Neural progenitor cell (in vitro differentiated cells): ENCODE results near the gene TPD52L1. TPM values are rescaled to one million over a fixed set of nuclear protein-coding genes. Genes with fewer than 3 reads are reported as not detected.

Source experiments
- DNase-seq: peaks from one replicate; pipeline ENCODE4 v3.0.0-alpha.2; 2016; ENCODE audit warnings: low spot score
- H2AFZ ChIP-seq: fragments of 200-600 bp; sonication (generic); replicated peaks from 2 replicates; pipeline ENCODE4 v1.6.1; 2016; ENCODE audit warnings: antibody characterized with exemption
- H3F3A ChIP-seq: fragments of 200-600 bp; sonication (generic); 2 replicates; pipeline ENCODE4 v1.6.1; 2016; ENCODE audit warnings: antibody characterized with exemption, low read depth
- H3K27ac ChIP-seq: fragments of 200-600 bp; sonication (generic); 2 replicates; pipeline ENCODE4 v1.5.1; 2016; ENCODE audit warnings: mild to moderate bottlenecking
- H3K27me3 ChIP-seq: fragments of 200-600 bp; sonication (generic); 2 replicates; pipeline ENCODE4 v1.6.1; 2016; ENCODE audit warnings: mild to moderate bottlenecking, moderate library complexity
- H3K36me3 ChIP-seq: fragments of 200-600 bp; sonication (generic); 2 replicates; pipeline ENCODE4 v1.5.1; 2016
- H3K4me1 ChIP-seq: fragments of 200-600 bp; sonication (generic); 2 replicates; pipeline ENCODE4 v1.6.1; 2016; ENCODE audit warnings: mixed run types
- H3K4me2 ChIP-seq: fragments of 200-600 bp; sonication (generic); 2 replicates; pipeline ENCODE4 v1.6.1; 2016
- H3K4me3 ChIP-seq: fragments of 200-600 bp; sonication (generic); 2 replicates; pipeline ENCODE4 v1.5.1; 2016
- H3K79me2 ChIP-seq: fragments of 200-600 bp; sonication (generic); 2 replicates; pipeline ENCODE4 v1.6.1; 2016; ENCODE audit warnings: low read depth
- H3K9ac ChIP-seq: fragments of 200-600 bp; sonication (generic); 2 replicates; pipeline ENCODE4 v1.6.1; 2016
- H3K9me3 ChIP-seq: fragments of 200-600 bp; sonication (generic); 2 replicates; pipeline ENCODE4 v1.5.1; 2016; ENCODE audit warnings: low read depth
- H4K20me1 ChIP-seq: fragments of 200-600 bp; sonication (generic); 2 replicates; pipeline ENCODE4 v1.6.1; 2016; ENCODE audit warnings: low read depth
- H3K27ac Mint-ChIP-seq: 3 replicates; pipeline ENCODE4 v1.8.0; 2021; ENCODE audit warnings: mixed read lengths
- H3K27me3 Mint-ChIP-seq: 2 replicates; pipeline ENCODE4 v1.8.0; 2022; ENCODE audit warnings: low read depth, mild to moderate bottlenecking, inconsistent platforms, moderate library complexity, mixed read lengths; ENCODE audit not compliant: insufficient read depth
- H3K36me3 Mint-ChIP-seq: 3 replicates; pipeline ENCODE4 v1.8.0; 2021; ENCODE audit warnings: mixed read lengths
- H3K4me1 Mint-ChIP-seq: 3 replicates; pipeline ENCODE4 v1.8.0; 2021; ENCODE audit warnings: mixed read lengths
- H3K4me3 Mint-ChIP-seq: 3 replicates; pipeline ENCODE4 v1.8.0; 2021; ENCODE audit warnings: mild to moderate bottlenecking, moderate library complexity, mixed read lengths
- H3K9me3 Mint-ChIP-seq: 3 replicates; pipeline ENCODE4 v1.8.0; 2020; ENCODE audit warnings: mixed read lengths
- EZH2 ChIP-seq: fragments of 200-600 bp; sonication (generic); IDR thresholded peaks from 2 replicates; pipeline ENCODE4 v1.6.1; 2017; ENCODE audit warnings: antibody characterized with exemption, mild to moderate bottlenecking, moderate library complexity
- EZH2phosphoT487 ChIP-seq: fragments of 200-600 bp; sonication (generic); IDR thresholded peaks from 2 replicates; pipeline ENCODE4 v1.6.1; 2017; ENCODE audit warnings: antibody characterized with exemption
- total RNA-seq: library from RNA; depleted of rRNA; stranded (reverse); fragments of >200 nt; gene quantifications from 2 replicates; pipeline ENCODE4 v1.2.3, GENCODE V29; 2015; ENCODE audit warnings: low replicate concordance
- TF ChIP-seq, protein P1 (sequence below): fragments of 200-600 bp; sonication (generic); IDR thresholded peaks from 2 replicates; pipeline ENCODE4 v1.5.1; 2017; ENCODE audit warnings: antibody characterized with exemption, mild to moderate bottlenecking

Gene TPD52L1
- total RNA-seq, 1 donor from 2014 or later: 9.5 TPM

DNA sequence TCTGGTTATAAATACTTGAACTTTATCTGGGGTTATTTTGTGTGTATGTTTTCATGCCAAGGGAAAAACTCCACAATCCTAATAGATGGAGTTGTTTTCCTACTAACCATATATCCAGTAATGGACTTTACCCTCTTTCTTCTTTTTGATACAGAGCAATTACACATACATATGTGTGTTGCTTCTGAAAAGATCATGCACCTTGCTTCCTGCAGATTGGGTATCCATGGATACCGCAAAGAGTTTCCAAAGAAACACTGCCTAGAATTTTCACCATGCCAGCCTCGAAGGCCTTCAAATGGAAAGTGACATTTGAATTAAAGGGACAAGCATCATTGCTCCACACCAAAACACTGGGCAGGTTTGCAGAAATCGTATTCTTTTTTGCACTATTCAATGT, 121.4 kb downstream of the TPD52L1 start:
- H3K79me2 ChIP-seq: no peaks in the 10 kb centered on the region
- no peak overlapping the region for H3K9ac ChIP-seq
- Mint-ChIP-seq H3K4me1 (peaks cover 7% of the 10 kb centered on the region), H3K27me3 (peaks cover 2% of the 10 kb centered on the region), H3K9me3 (peaks cover 2% of the 10 kb centered on the region), H3K4me3 (no peak overlapping the region), H3K36me3 (peaks cover 22% of the 10 kb centered on the region), H3K27ac (no peak overlapping the region)
- no peaks in the 10 kb centered on the region for H3F3A ChIP-seq
- no peak for DNase-seq
- no peaks in the 10 kb centered on the region for H3K4me1 ChIP-seq
- no peak overlapping the region for H3K27ac ChIP-seq
- H3K4me2 ChIP-seq: no peak overlapping the region
- H3K27me3 ChIP-seq: no peaks in the 10 kb centered on the region
- no peak overlapping the region for H2AFZ ChIP-seq
- TF ChIP-seq EZH2phosphoT487 (no peak), EZH2 (no peak)
- TF ChIP-seq, protein P1, sequence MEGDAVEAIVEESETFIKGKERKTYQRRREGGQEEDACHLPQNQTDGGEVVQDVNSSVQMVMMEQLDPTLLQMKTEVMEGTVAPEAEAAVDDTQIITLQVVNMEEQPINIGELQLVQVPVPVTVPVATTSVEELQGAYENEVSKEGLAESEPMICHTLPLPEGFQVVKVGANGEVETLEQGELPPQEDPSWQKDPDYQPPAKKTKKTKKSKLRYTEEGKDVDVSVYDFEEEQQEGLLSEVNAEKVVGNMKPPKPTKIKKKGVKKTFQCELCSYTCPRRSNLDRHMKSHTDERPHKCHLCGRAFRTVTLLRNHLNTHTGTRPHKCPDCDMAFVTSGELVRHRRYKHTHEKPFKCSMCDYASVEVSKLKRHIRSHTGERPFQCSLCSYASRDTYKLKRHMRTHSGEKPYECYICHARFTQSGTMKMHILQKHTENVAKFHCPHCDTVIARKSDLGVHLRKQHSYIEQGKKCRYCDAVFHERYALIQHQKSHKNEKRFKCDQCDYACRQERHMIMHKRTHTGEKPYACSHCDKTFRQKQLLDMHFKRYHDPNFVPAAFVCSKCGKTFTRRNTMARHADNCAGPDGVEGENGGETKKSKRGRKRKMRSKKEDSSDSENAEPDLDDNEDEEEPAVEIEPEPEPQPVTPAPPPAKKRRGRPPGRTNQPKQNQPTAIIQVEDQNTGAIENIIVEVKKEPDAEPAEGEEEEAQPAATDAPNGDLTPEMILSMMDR: no peak
- peaks cover 4% of the 10 kb centered on the region for H3K36me3 ChIP-seq
- H3K4me3 ChIP-seq: no peak overlapping the region
- H3K9me3 ChIP-seq: no peaks in the 10 kb centered on the region
- no peaks in the 10 kb centered on the region for H4K20me1 ChIP-seq

DNA sequence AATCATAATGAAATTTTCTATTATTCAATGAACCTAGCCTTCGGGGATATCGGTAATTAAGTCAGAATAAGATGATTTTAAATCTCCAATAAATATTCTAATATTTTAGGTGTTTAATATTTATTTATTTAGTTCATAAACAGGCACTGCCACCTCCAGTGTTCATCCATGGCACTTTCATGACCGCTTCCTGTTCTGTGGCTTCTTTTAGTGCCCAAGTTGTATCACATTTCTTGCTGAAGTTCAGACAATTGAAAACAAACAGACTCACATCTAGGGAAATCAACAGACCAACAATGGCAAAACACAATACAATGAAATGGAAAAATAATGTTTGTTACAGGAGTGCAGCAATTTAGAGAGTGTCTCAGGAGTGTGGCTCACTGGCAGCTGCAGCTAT, 122.2 kb downstream of the TPD52L1 start:
- Histone ChIP-seq H3K36me3 (peaks cover 4% of the 10 kb centered on the region), H3K4me2 (no peak overlapping the region), H3K4me1 (no peaks in the 10 kb centered on the region), H4K20me1 (no peaks in the 10 kb centered on the region), H3K27me3 (no peaks in the 10 kb centered on the region), H3K4me3 (no peak overlapping the region), H3K9me3 (no peaks in the 10 kb centered on the region), H3F3A (no peaks in the 10 kb centered on the region), H3K79me2 (no peaks in the 10 kb centered on the region), H3K27ac (no peak overlapping the region), H3K9ac (no peak overlapping the region), H2AFZ (no peak overlapping the region)
- Mint-ChIP-seq H3K9me3 (peaks cover 4% of the 10 kb centered on the region), H3K27ac (no peak overlapping the region), H3K4me1 (peaks cover 7% of the 10 kb centered on the region), H3K36me3 (peaks cover 26% of the 10 kb centered on the region), H3K4me3 (no peak overlapping the region), H3K27me3 (peaks cover 2% of the 10 kb centered on the region)
- no peak for TF ChIP-seq EZH2
- TF ChIP-seq EZH2phosphoT487: no peak
- TF ChIP-seq, protein P1: no peak
- DNase-seq: no peak

DNA sequence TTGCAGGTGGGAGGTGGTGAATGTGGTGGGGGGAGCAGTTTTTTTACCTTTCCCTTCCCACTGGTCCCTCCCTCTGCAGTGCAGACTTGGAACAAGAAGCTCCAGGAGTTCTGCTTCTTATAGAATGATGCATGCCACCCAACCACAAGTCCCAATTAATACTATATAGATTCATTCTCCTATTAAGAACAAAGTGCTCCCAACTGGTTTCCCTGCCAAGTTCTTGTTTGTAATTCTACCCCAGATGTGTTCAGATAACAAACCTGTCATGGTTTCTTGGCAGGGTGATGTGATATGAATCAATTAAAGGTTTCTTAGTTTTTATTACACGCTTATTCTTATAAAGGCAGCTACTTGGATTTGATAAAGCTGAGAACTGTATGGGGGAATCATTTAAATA, 124.3 kb downstream of the TPD52L1 start:
- Histone ChIP-seq H3F3A (no peaks in the 10 kb centered on the region), H3K36me3 (peaks cover 4% of the 10 kb centered on the region), H3K9me3 (no peaks in the 10 kb centered on the region), H3K9ac (no peak overlapping the region), H3K27ac (no peak overlapping the region), H3K79me2 (peaks cover 13% of the 10 kb centered on the region), H2AFZ (no peak overlapping the region), H3K4me3 (no peak overlapping the region), H3K4me1 (no peaks in the 10 kb centered on the region), H4K20me1 (no peaks in the 10 kb centered on the region), H3K4me2 (no peak overlapping the region), H3K27me3 (no peaks in the 10 kb centered on the region)
- H3K4me1 Mint-ChIP-seq: peaks cover 7% of the 10 kb centered on the region
- H3K27me3 Mint-ChIP-seq: no peaks in the 10 kb centered on the region
- no peak overlapping the region for H3K27ac Mint-ChIP-seq
- peaks cover 39% of the 10 kb centered on the region for H3K36me3 Mint-ChIP-seq
- H3K4me3 Mint-ChIP-seq: no peak overlapping the region
- TF ChIP-seq, protein P1: no peak
- no peak for TF ChIP-seq EZH2
- TF ChIP-seq EZH2phosphoT487: no peak
- DNase-seq: no peak
- H3K9me3 Mint-ChIP-seq: peaks cover 21% of the 10 kb centered on the region
